Stimulated activated CD4-positive, alpha-beta T cell treated with anti-CD3 and anti-CD28 coated beads, Interleukin-12 subunit alpha, Interleukin-12 subunit beta, amount 100 ng/mL, for 48 hours (primary cell): ENCODE measurements around the gene TBCB.
"Not testable (repeated sequence)": the region's sequence is repeated elsewhere in the genome, so short reads cannot be mapped to it uniquely, and the experiment has no call there.

Experiments used
- DNase-seq, 3 donors: peaks; one replicate each; pipeline ENCODE4 v3.0.0-alpha.2; 2020; ENCODE audit warnings: low read depth in 2 of 3, low spot score in 1 of 3

Gene TBCB

GRCh38 chr19:36115453-36116343 lies at the start of gene TBCB:
TBCB (plus strand) TSS chr19:36115468; CDS start chr19:36115561, 93 bp downstream.
- peak; percentile 78 to 88 (median 86) for DNase-seq

- no peak for DNase-seq
Measured at GRCh38 chr19:36067681-36068080, 47.6 kb upstream of the TBCB start.

GRCh38 chr19:36068810-36069499 lies 46.3 kb upstream of the TBCB start:
- DNase-seq, result not testable (repeated sequence)

GRCh38 chr19:36072081-36072480 lies 43.2 kb upstream of the TBCB start:
- DNase-seq, result no peak

- no peak for DNase-seq
Measured at GRCh38 chr19:36073121-36073876, 42.0 kb upstream of the TBCB start.

- DNase-seq, result no peak
Measured at GRCh38 chr19:36079389-36079945, 35.8 kb upstream of the TBCB start.

- no peak for DNase-seq
Measured at GRCh38 chr19:36081385-36081784, 33.9 kb upstream of the TBCB start.

- no peak for DNase-seq
Measured at GRCh38 chr19:36081894-36082293, 33.4 kb upstream of the TBCB start.

- no peak for DNase-seq
Measured at GRCh38 chr19:36082916-36083315, 32.4 kb upstream of the TBCB start.

GRCh38 chr19:36084231-36085009 lies 30.8 kb upstream of the TBCB start:
- no peak for DNase-seq

- DNase-seq, result no peak
Measured at GRCh38 chr19:36086326-36086725, 28.9 kb upstream of the TBCB start.

GRCh38 chr19:36089847-36090246 lies 25.4 kb upstream of the TBCB start:
- no peak for DNase-seq

- no peak for DNase-seq
Measured at GRCh38 chr19:36090910-36091695, 24.2 kb upstream of the TBCB start.

GRCh38 chr19:36092566-36092965 lies 22.7 kb upstream of the TBCB start:
- no peak for DNase-seq

- DNase-seq, result peak in 1 of 3 donors; percentile 8
Measured at GRCh38 chr19:36093146-36093662, 22.1 kb upstream of the TBCB start.

GRCh38 chr19:36093687-36094086 lies 21.6 kb upstream of the TBCB start:
- no peak for DNase-seq

GRCh38 chr19:36097036-36097435 lies 18.2 kb upstream of the TBCB start:
- DNase-seq, result no peak

GRCh38 chr19:36099166-36099785 lies 16.0 kb upstream of the TBCB start:
- DNase-seq, result no peak

- DNase-seq, result no peak
Measured at GRCh38 chr19:36100476-36100875, 14.8 kb upstream of the TBCB start.
